ENCODE results near the gene FBLN2.
"Not testable (repeated sequence)": the region's sequence is repeated elsewhere in the genome, so short reads cannot be mapped to it uniquely, and the experiment has no call there.

The FBLN2 gene

GRCh38 chr3:13548696-13549622 is at the start of gene FBLN2:
TSS of gene FBLN2 (plus strand) at chr3:13549125. CDS start at chr3:13570356, 21,231 bp downstream.
- DNase-seq, result peak in 1 of 2 experiments; percentile 24

- not testable (repeated sequence) for DNase-seq
Measured at GRCh38 chr3:13499246-13499645, 49.7 kb upstream of the FBLN2 start.

GRCh38 chr3:13500133-13500885 is 48.6 kb upstream of the FBLN2 start:
- no peak for DNase-seq

- no peak for DNase-seq
Measured at GRCh38 chr3:13501056-13501455, 47.9 kb upstream of the FBLN2 start.

- no peak for DNase-seq
Measured at GRCh38 chr3:13501521-13501920, 47.4 kb upstream of the FBLN2 start.

- no peak for DNase-seq
Measured at GRCh38 chr3:13501958-13502790, 46.8 kb upstream of the FBLN2 start.

GRCh38 chr3:13502791-13503060 is 46.2 kb upstream of the FBLN2 start:
- DNase-seq, result no peak

- no peak for DNase-seq
Measured at GRCh38 chr3:13504161-13504831, 44.6 kb upstream of the FBLN2 start.

GRCh38 chr3:13505147-13506130 is 43.5 kb upstream of the FBLN2 start:
- no peak for DNase-seq

GRCh38 chr3:13506239-13506638 is 42.7 kb upstream of the FBLN2 start:
- DNase-seq, result no peak

GRCh38 chr3:13506680-13507079 is 42.2 kb upstream of the FBLN2 start:
- no peak for DNase-seq

GRCh38 chr3:13507247-13507569 is 41.7 kb upstream of the FBLN2 start:
- no peak for DNase-seq

- no peak for DNase-seq
Measured at GRCh38 chr3:13507570-13508339, 41.2 kb upstream of the FBLN2 start.

GRCh38 chr3:13508496-13508895 is 40.4 kb upstream of the FBLN2 start:
- DNase-seq, result no peak

- no peak for DNase-seq
Measured at GRCh38 chr3:13509059-13509815, 39.7 kb upstream of the FBLN2 start.

- no peak for DNase-seq
Measured at GRCh38 chr3:13509816-13510192, 39.1 kb upstream of the FBLN2 start.

- no peak for DNase-seq
Measured at GRCh38 chr3:13512451-13512850, 36.5 kb upstream of the FBLN2 start.

GRCh38 chr3:13513051-13513912 is 35.6 kb upstream of the FBLN2 start:
- DNase-seq, result no peak

GRCh38 chr3:13513913-13514517 is 34.9 kb upstream of the FBLN2 start:
- no peak for DNase-seq

Measured in stimulated activated CD4-positive, alpha-beta T cell treated with anti-CD3 and anti-CD28 coated beads, Interleukin-4, amount 100 ng/mL, for 4 hours (primary cell).